Activated CD8-positive, alpha-beta T cell treated with anti-CD3 and anti-CD28 coated beads, Interleukin-2, amount 10 ng/mL, durations not matched to agents 7 days and 5 days (primary cell): Measurements from ENCODE around the gene EDEM3. TPM values are rescaled to one million over a fixed set of nuclear protein-coding genes. Genes with fewer than 3 reads are reported as not detected.

ENCODE experiments used
- ATAC-seq: fragments of 150-1000 bp; cut with Tn5 transposase; one replicate; pipeline ENCODE4 v1.10.0; 2021; ENCODE audit warnings: moderate library complexity
- CTCF ChIA-PET: fragments of 350-600 bp; sonication (Branson Sonifier 250); formaldehyde crosslinking; loops from one replicate; lab custom pipeline; 2021; ENCODE audit warnings: antibody characterized with exemption; lab: Charles Lee
- POLR2A ChIA-PET: fragments of 350-600 bp; sonication (Branson Sonifier 250); formaldehyde crosslinking; loops from one replicate; lab custom pipeline; 2021; ENCODE audit warnings: antibody characterized with exemption; lab: Charles Lee
- DNase-seq: peaks from one replicate; pipeline ENCODE4 v3.0.0-alpha.2; 2020
- H3K27ac Mint-ChIP-seq: one replicate; pipeline ENCODE4 v1.8.0; 2021; ENCODE audit warnings: mild to moderate bottlenecking, mixed read lengths
- H3K27me3 Mint-ChIP-seq: one replicate; pipeline ENCODE4 v1.8.0; 2021; ENCODE audit warnings: low read depth, mixed read lengths
- H3K36me3 Mint-ChIP-seq: one replicate; pipeline ENCODE4 v1.8.0; 2021; ENCODE audit warnings: low read depth, mixed read lengths
- H3K4me1 Mint-ChIP-seq: one replicate; pipeline ENCODE4 v1.8.0; 2021; ENCODE audit warnings: low read depth, mixed read lengths
- H3K4me3 Mint-ChIP-seq: one replicate; pipeline ENCODE4 v1.8.0; 2021; ENCODE audit warnings: mild to moderate bottlenecking, mixed read lengths
- H3K9me3 Mint-ChIP-seq: one replicate; pipeline ENCODE4 v1.8.0; 2022; ENCODE audit warnings: mixed read lengths; ENCODE audit not compliant: insufficient read depth
- total RNA-seq, 2 experiments: library from RNA; stranded (reverse); gene quantifications; one replicate each; pipeline ENCODE4 v1.2.3, GENCODE V29; 2021

Gene EDEM3
- total RNA-seq, 2 experiments from 2014 or later: 20.8 to 28.6 TPM

DNA sequence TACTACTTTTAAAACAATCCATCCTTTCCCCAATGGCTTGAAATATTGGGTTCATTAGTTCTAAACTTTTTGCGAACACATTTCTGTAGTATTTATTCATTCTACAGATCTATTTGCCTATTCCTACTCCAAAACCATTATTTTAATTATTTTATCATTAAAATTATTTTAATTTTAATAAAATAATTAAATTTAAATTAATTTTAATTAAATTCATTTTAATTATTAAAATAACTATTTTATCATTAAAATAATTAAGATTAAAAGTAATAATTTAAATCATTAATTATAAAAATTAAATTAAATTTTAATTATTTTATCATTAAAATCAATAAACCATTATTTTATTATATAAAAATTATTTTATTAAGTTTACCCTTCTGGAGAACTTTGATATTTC lies 15.6 kb downstream of the EDEM3 start:
- Mint-ChIP-seq H3K27ac (no peak overlapping the region), H3K4me3 (no peak overlapping the region), H3K36me3 (peaks cover 17% of the 10 kb centered on the region), H3K27me3 (no peaks in the 10 kb centered on the region), H3K4me1 (peaks cover 15% of the 10 kb centered on the region), H3K9me3 (no peaks in the 10 kb centered on the region)
- DNase-seq (no peak), ATAC-seq (no peak)
- CTCF ChIA-PET: no interaction called here
- POLR2A ChIA-PET: no interaction called here

GRCh38 chr1:184734980-184735379 lies 19.7 kb downstream of the EDEM3 start:
- no peaks in the 10 kb centered on the region for H3K27me3 Mint-ChIP-seq
- ATAC-seq (no peak), DNase-seq (no peak)
- CTCF ChIA-PET: interaction anchor here (1.2 to 1.8 kb wide), 4 partner anchors 9 to 1213 kb away, joined by 3 to 5 read pairs (median 4); partner anchors contain the start of gene EDEM3
- H3K27ac Mint-ChIP-seq: no peak overlapping the region
- no peak overlapping the region for H3K4me3 Mint-ChIP-seq
- H3K36me3 Mint-ChIP-seq: peaks cover 25% of the 10 kb centered on the region
- H3K4me1 Mint-ChIP-seq: no peaks in the 10 kb centered on the region
- POLR2A ChIA-PET: interaction anchor here (0.6 kb wide), 1 partner anchor 1098 kb away, joined by 3 read pairs; no protein-coding TSS in a partner anchor
- no peaks in the 10 kb centered on the region for H3K9me3 Mint-ChIP-seq

- CTCF ChIA-PET: interaction anchor here (0.7 kb wide), 1 partner anchor 11 kb away, joined by 3 read pairs; no protein-coding TSS in a partner anchor
- ATAC-seq (no peak), DNase-seq (no peak)
- Mint-ChIP-seq H3K27me3 (no peaks in the 10 kb centered on the region), H3K4me3 (no peak overlapping the region), H3K36me3 (peaks cover 39% of the 10 kb centered on the region), H3K4me1 (no peaks in the 10 kb centered on the region), H3K9me3 (no peaks in the 10 kb centered on the region), H3K27ac (no peak overlapping the region)
- POLR2A ChIA-PET: no interaction called here
Measured at GRCh38 chr1:184724843-184725242, 29.8 kb downstream of the EDEM3 start.

- H3K4me3 Mint-ChIP-seq: no peak overlapping the region
- ChIA-PET CTCF (no interaction called here), POLR2A (no interaction called here)
- peaks cover 49% of the 10 kb centered on the region for H3K36me3 Mint-ChIP-seq
- no peak for ATAC-seq
- H3K4me1 Mint-ChIP-seq: no peaks in the 10 kb centered on the region
- H3K27me3 Mint-ChIP-seq: no peaks in the 10 kb centered on the region
- no peaks in the 10 kb centered on the region for H3K9me3 Mint-ChIP-seq
- DNase-seq: no peak
- no peak overlapping the region for H3K27ac Mint-ChIP-seq
Measured at GRCh38 chr1:184716158-184716557, 38.5 kb downstream of the EDEM3 start.

GRCh38 chr1:184709418-184709817 lies 45.2 kb downstream of the EDEM3 start:
- ChIA-PET CTCF (interaction anchor here (1.5 kb wide), 1 partner anchor 45 kb away, joined by 3 read pairs; no protein-coding TSS in a partner anchor), POLR2A (no interaction called here)
- Mint-ChIP-seq H3K27me3 (no peaks in the 10 kb centered on the region), H3K4me3 (no peak overlapping the region), H3K9me3 (no peaks in the 10 kb centered on the region), H3K27ac (no peak overlapping the region), H3K36me3 (peaks cover 45% of the 10 kb centered on the region), H3K4me1 (peaks cover 2% of the 10 kb centered on the region)
- no peak for ATAC-seq
- no peak for DNase-seq

- ChIA-PET POLR2A (no interaction called here), CTCF (interaction anchor here (0.7 kb wide), 1 partner anchor 44 kb away, joined by 3 read pairs; no protein-coding TSS in a partner anchor)
- Mint-ChIP-seq H3K9me3 (no peaks in the 10 kb centered on the region), H3K36me3 (peaks cover 46% of the 10 kb centered on the region), H3K4me3 (no peak overlapping the region), H3K27me3 (no peaks in the 10 kb centered on the region), H3K27ac (no peak overlapping the region), H3K4me1 (peaks cover 2% of the 10 kb centered on the region)
- no peak for DNase-seq
- ATAC-seq: no peak
Measured at GRCh38 chr1:184708084-184708676, 46.5 kb downstream of the EDEM3 start.

- ChIA-PET CTCF (interaction anchor here (0.8 kb wide), 1 partner anchor 9 kb away, joined by 3 read pairs; no protein-coding TSS in a partner anchor), POLR2A (no interaction called here)
- ATAC-seq (no peak), DNase-seq (no peak)
- no peak overlapping the region for H3K4me3 Mint-ChIP-seq
- H3K27me3 Mint-ChIP-seq: no peaks in the 10 kb centered on the region
- no peak overlapping the region for H3K27ac Mint-ChIP-seq
- peaks cover 2% of the 10 kb centered on the region for H3K4me1 Mint-ChIP-seq
- H3K36me3 Mint-ChIP-seq: peaks cover 54% of the 10 kb centered on the region
- H3K9me3 Mint-ChIP-seq: no peaks in the 10 kb centered on the region
Measured at GRCh38 chr1:184705271-184705670, 49.4 kb downstream of the EDEM3 start.

- peaks cover 37% of the 10 kb centered on the region for H3K36me3 Mint-ChIP-seq
Measured at GRCh38 chr1:184701816-184702215, 52.8 kb downstream of the EDEM3 start.

GRCh38 chr1:184698969-184699368 lies 55.7 kb downstream of the EDEM3 start:
- no peak for ATAC-seq
- Mint-ChIP-seq H3K27ac (no peak overlapping the region), H3K9me3 (no peaks in the 10 kb centered on the region), H3K27me3 (no peaks in the 10 kb centered on the region), H3K36me3 (peaks cover 39% of the 10 kb centered on the region), H3K4me3 (no peak overlapping the region), H3K4me1 (no peaks in the 10 kb centered on the region)
- DNase-seq: no peak
- CTCF ChIA-PET: interaction anchor here (2.3 kb wide), 1 partner anchor 8 kb away, joined by 6 read pairs; no protein-coding TSS in a partner anchor
- POLR2A ChIA-PET: no interaction called here

More at GRCh38 chr1:184701816-184702215, 52.8 kb downstream of the EDEM3 start:
- Mint-ChIP-seq H3K9me3 (no peaks in the 10 kb centered on the region), H3K27ac (no peak overlapping the region), H3K4me3 (no peak overlapping the region), H3K27me3 (no peaks in the 10 kb centered on the region), H3K4me1 (no peaks in the 10 kb centered on the region)
- ChIA-PET CTCF (no interaction called here), POLR2A (no interaction called here)
- no peak for DNase-seq
- ATAC-seq: no peak

DNA sequence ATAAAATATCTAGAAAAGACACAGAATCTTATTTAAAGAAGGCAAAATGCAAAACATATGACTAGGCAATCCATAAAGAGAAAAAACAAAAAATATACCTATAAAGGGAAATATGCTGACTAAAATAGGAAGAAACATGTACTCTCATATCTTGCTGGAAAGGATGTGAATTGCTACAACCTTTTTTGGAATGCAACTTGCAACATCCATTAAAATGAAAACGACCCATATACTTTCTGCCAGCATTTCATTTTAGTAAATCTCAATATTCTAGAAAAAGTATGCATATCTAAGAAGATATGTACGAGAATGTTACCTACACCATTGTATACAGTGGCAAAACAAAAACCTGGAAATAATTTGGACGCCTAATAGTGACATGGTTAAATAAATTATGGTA lies 56.6 kb downstream of the EDEM3 start:
- Mint-ChIP-seq H3K36me3 (peaks cover 42% of the 10 kb centered on the region), H3K9me3 (no peaks in the 10 kb centered on the region), H3K4me1 (no peaks in the 10 kb centered on the region), H3K27me3 (no peaks in the 10 kb centered on the region), H3K27ac (no peak overlapping the region), H3K4me3 (no peak overlapping the region)
- CTCF ChIA-PET: no interaction called here
- POLR2A ChIA-PET: no interaction called here
- no peak for ATAC-seq
- DNase-seq: no peak

GRCh38 chr1:184696403-184696802 lies 58.3 kb downstream of the EDEM3 start:
- H3K27me3 Mint-ChIP-seq: no peaks in the 10 kb centered on the region
- H3K9me3 Mint-ChIP-seq: no peaks in the 10 kb centered on the region
- ATAC-seq (no peak), DNase-seq (no peak)
- CTCF ChIA-PET: interaction anchor here (0.8 to 1.0 kb wide), 2 partner anchors 10 to 474 kb away, joined by 3 read pairs; no protein-coding TSS in a partner anchor
- no peak overlapping the region for H3K4me3 Mint-ChIP-seq
- POLR2A ChIA-PET: no interaction called here
- no peak overlapping the region for H3K27ac Mint-ChIP-seq
- H3K4me1 Mint-ChIP-seq: no peaks in the 10 kb centered on the region
- H3K36me3 Mint-ChIP-seq: peaks cover 39% of the 10 kb centered on the region

- Mint-ChIP-seq H3K27ac (no peak overlapping the region), H3K4me1 (no peaks in the 10 kb centered on the region), H3K4me3 (no peak overlapping the region), H3K9me3 (no peaks in the 10 kb centered on the region), H3K27me3 (no peaks in the 10 kb centered on the region), H3K36me3 (peaks cover 34% of the 10 kb centered on the region)
- ATAC-seq (no peak), DNase-seq (no peak)
- ChIA-PET CTCF (no interaction called here), POLR2A (no interaction called here)
Measured at GRCh38 chr1:184695023-184695422, 59.6 kb downstream of the EDEM3 start.
